Ovary (tissue), 9 donors: ENCODE measurements around the gene DIS3L. TPM values are rescaled to one million over a fixed set of nuclear protein-coding genes. Genes with fewer than 3 reads are reported as not detected.

Experiments
- DNase-seq, 5 donors: peaks; one replicate each; pipeline ENCODE4 v3.0.0-alpha.2; 2019 to 2020
- H3K27ac ChIP-seq, 2 donors: fragments of 200-600 bp; one replicate each; pipeline versions ENCODE4 v1.5.1 to v1.8.0; 2019 to 2022
- H3K27me3 ChIP-seq: fragments of 200-600 bp; one replicate; pipeline ENCODE4 v1.8.0; 2022
- H3K36me3 ChIP-seq: fragments of 200-600 bp; sonication (generic); one replicate; pipeline ENCODE4 v1.5.1; 2019
- H3K4me1 ChIP-seq: one replicate; pipeline ENCODE4 v1.8.1; 2013; ENCODE audit warnings: mild to moderate bottlenecking, moderate library complexity; ENCODE audit not compliant: insufficient read depth
- H3K4me3 ChIP-seq: fragments of 200-600 bp; sonication (generic); one replicate; pipeline ENCODE4 v1.5.1; 2017
- H3K9me3 ChIP-seq, 2 donors: fragments of 200-600 bp in 1 of 2; sonication (generic) in 1 of 2; one replicate each; pipeline versions ENCODE4 v1.5.1 to v1.8.1; 2013 to 2019; ENCODE audit warnings: mild to moderate bottlenecking in 1 of 2, moderate library complexity in 1 of 2
- EP300 ChIP-seq: sonication (generic); formaldehyde crosslinking; IDR thresholded peaks from one replicate; pipeline ENCODE4 v1.6.1; 2017; ENCODE audit warnings: antibody characterized with exemption
- POLR2A ChIP-seq: fragments of 450-650 bp; IDR thresholded peaks from one replicate; pipeline ENCODE4 v1.6.1; 2017; ENCODE audit warnings: antibody characterized with exemption, mild to moderate bottlenecking, moderate library complexity
- WGBS, 3 donors: extraction: QIAGEN DNeasy Blood & Tissue Kit in 1 of 3; methylation state at CpG; one replicate each; pipeline versions ENCODE4 v1.1.5 to v1.1.7; 2013 to 2017; 5-methylcytosine and 5-hydroxymethylcytosine counted together
- intact Hi-C, 4 donors: fragments of 100-400 bp; cut with DNase I; formaldehyde crosslinking; loops; one replicate each; pipeline versions ENCODE4 v1.11.0 to v1.15.1; 2022 to 2023
- polyA plus RNA-seq, 2 donors: library from polyadenylated mRNA; stranded (reverse); fragments of 200-250 nt in 1 of 2; fragments of 350-450 nt in 1 of 2; fragmentation: Illumina TruSeq in 1 of 2; extraction: RNeasy Lipid Tissue Mini Kit (QIAGEN cat#74804) in 1 of 2; gene quantifications; one replicate each; pipeline ENCODE4 v1.2.3, GENCODE V29; 2013 to 2014
- total RNA-seq, 7 donors: library from RNA; depleted of rRNA in 2 of 7; stranded (reverse); fragments of >200 nt in 2 of 7; fragmentation: NEBNext Ultra II Directional in 3 of 7; extraction: Animal tissue kit (Norgen Biotek cat#: 25700) in 3 of 7; gene quantifications; one replicate each; pipeline versions ENCODE4 v1.1.0 to v1.2.4, GENCODE V29; 2016 to 2023
- TF ChIP-seq, protein P1 (sequence below), 3 donors: fragments of 450-650 bp in 2 of 3; fragments of 200-600 bp in 1 of 3; IDR thresholded peaks; one replicate each; pipeline versions ENCODE4 v1.5.1 to v1.8.0; 2016 to 2022; ENCODE audit warnings: antibody characterized with exemption in 3 of 3, mild to moderate bottlenecking in 1 of 3
- donor health status: DM: no; HTN: no; CAD: no; lungs with moderate emphysema.
- donor health status: DM: no; HTN: no; CAD: no.
- donor health status: Bipolar disorder and iron deficiency.
- donor health status: DM: yes; HTN: yes; CAD: no.
- donor health status: DM: no; HTN: no; CAD: no.
- donor health status: DM: yes; HTN: yes; CAD: no.

Gene DIS3L
- total and polyA plus RNA-seq, 9 donors, result 19.6 to 54.6 (median 31.9) TPM

- no peak within 1 kb of the TSS for H3K27ac ChIP-seq
- peak; percentile 16 to 54 (median 36) for DNase-seq
- TF ChIP-seq POLR2A, result no peak
- TF ChIP-seq, protein P1, sequence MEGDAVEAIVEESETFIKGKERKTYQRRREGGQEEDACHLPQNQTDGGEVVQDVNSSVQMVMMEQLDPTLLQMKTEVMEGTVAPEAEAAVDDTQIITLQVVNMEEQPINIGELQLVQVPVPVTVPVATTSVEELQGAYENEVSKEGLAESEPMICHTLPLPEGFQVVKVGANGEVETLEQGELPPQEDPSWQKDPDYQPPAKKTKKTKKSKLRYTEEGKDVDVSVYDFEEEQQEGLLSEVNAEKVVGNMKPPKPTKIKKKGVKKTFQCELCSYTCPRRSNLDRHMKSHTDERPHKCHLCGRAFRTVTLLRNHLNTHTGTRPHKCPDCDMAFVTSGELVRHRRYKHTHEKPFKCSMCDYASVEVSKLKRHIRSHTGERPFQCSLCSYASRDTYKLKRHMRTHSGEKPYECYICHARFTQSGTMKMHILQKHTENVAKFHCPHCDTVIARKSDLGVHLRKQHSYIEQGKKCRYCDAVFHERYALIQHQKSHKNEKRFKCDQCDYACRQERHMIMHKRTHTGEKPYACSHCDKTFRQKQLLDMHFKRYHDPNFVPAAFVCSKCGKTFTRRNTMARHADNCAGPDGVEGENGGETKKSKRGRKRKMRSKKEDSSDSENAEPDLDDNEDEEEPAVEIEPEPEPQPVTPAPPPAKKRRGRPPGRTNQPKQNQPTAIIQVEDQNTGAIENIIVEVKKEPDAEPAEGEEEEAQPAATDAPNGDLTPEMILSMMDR (IDR thresholded peaks at IDR 0.05), result no peak
- no peak for TF ChIP-seq EP300
- no peaks in the 10 kb centered on the region for H3K9me3 ChIP-seq
- 0% methylated on average over 43 to 64 of the region's 64 CpGs for WGBS, 3 donors
- peak within 1 kb of the TSS; percentile 48 for H3K4me3 ChIP-seq
- no peaks in the 10 kb centered on the region for H3K36me3 ChIP-seq
- H3K27me3 ChIP-seq, result no peaks in the 10 kb centered on the region
- peaks cover 5% of the 10 kb centered on the region for H3K4me1 ChIP-seq
- intact Hi-C loops, result loop anchor here in 2 of 4 donors (2.0 to 5.0 kb wide), 2 partner anchors 33 to 616 kb away; no protein-coding TSS in a partner anchor
These were observed 39.8 kb upstream of the DIS3L start, which contains the start of gene MEGF11 for GRCh38 chr15:66253418-66254088. TSS of gene MEGF11 (minus strand) at chr15:66253750. CDS start at chr15:66128403, 125,347 bp downstream.

DNA sequence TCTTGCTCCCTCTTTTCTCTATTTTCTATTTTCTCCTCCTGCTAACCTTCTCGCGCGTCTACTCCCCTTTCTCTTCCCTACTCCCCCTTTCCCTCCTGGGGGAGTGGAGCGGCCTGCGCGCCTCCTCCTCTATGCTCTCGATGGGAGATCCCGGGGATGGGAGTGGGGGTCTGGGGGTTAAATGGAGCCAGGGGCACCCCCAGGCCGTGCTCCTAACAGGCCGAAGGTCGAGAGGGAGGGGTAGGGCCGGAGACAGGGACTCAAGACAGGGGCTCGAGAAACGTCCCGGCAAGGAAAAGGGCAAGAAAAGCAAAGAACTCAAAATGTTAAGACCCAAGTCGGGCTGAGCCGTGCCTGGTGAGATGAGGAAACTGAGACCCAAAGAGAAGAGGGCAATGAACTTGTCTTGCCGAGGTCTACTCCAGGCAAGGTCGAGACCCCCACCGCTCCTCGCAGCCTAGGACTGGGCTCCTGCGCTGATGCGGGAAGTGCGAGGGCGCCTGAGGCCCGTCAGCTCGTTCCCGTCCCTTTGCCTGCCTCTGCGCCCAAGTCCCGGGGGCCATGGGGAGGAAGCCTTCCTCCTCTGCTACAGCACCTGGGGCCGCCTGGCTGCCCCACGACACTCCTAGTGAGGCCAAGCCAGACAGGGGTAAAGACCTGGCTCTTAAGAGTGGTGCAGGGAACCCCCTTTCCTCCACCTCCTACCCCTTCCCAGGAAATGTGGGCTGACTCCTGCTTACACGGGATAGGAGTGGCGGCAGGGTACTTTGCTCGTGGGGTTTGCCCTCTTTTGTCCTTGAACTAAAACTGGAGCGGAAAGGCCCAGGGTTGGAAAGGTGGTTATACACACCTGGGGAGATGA, 39.0 kb upstream of the DIS3L start:
- Histone ChIP-seq H3K9me3 (no peaks in the 10 kb centered on the region), H3K27me3 (no peaks in the 10 kb centered on the region), H3K36me3 (no peaks in the 10 kb centered on the region), H3K27ac (no peak overlapping the region), H3K4me1 (peaks cover 5% of the 10 kb centered on the region), H3K4me3 (peak overlapping the region; percentile 48)
- WGBS, 3 donors, result 4 to 7% (median 5%) methylated on average over 36 of the region's 36 CpGs
- TF ChIP-seq POLR2A (no peak), EP300 (no peak)
- TF ChIP-seq, protein P1 (IDR thresholded peaks at IDR 0.05), result no peak
- intact Hi-C loops, result loop anchor here in 1 of 4 donors (5.0 kb wide), 1 partner anchor 617 kb away; no protein-coding TSS in a partner anchor
- DNase-seq, result no peak

DNA sequence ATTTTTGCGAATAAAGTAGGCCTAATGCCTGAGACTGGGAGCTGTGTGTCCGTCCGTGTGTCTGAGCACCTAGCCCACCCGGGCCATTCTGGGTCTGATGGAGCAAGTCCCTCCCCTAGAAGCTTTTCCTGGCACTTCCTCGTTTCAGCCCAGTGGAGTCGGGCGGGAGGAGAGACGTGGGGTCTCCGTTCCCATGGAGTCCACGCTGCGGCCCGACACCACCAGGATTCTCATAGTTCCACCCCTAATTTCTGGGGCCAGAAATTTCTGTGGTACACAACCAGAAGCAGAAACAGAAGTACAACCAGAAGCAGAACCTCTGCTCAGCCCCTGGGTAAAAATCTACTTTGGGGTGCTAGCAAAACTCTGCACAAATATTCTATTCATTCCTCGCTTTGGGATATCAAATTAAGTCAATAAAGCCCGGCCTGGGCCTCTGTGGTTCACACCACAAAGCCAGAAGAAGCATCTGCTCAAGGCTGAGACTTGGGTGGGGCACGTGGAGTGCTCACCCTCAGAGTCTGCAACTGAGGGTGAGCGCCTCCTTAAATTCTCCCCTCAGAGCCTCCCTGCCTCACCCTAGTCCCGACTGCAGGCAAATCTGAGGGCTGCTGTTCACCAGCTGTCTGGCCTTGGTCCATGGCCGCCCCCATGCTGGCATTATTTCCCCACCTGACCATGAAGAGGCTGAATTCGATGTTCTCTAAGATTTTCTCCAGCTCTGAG, 38.3 kb upstream of the DIS3L start:
- intact Hi-C loops, result loop anchor here in 1 of 4 donors (5.0 kb wide), 1 partner anchor 618 kb away; no protein-coding TSS in a partner anchor
- H3K27ac ChIP-seq, result no peak overlapping the region
- no peaks in the 10 kb centered on the region for H3K36me3 ChIP-seq
- no peaks in the 10 kb centered on the region for H3K27me3 ChIP-seq
- 25 to 28% (median 27%) methylated on average over 19 of the region's 19 CpGs for WGBS, 3 donors
- no peak for DNase-seq
- H3K4me1 ChIP-seq, result peaks cover 5% of the 10 kb centered on the region
- TF ChIP-seq, protein P1 (IDR thresholded peaks at IDR 0.05), result no peak
- no peak for TF ChIP-seq POLR2A
- no peak for TF ChIP-seq EP300
- H3K9me3 ChIP-seq, result no peaks in the 10 kb centered on the region
- no peak overlapping the region for H3K4me3 ChIP-seq

DNA sequence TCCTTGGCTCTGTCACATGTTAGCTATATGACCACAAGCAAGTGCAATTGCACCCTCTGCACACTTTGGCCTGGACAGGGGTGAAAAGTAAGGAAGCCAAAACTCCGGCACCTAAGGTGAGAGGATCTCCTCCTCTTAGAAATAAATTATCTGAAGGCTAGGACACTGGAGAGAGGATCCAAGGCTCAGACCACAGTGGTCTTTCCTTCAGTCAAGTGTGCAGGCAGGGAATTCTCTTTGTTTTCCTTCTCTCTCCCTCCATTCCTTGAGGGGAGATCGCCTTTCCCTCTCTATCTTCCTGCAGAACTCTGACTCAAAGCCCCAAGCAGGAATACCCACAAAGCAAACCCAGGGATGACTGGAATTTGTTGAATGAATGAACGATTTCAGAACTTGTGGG, 36.7 kb upstream of the DIS3L start:
- WGBS, 3 donors, result 59 to 67% (median 67%) methylated on average over 3 of the region's 3 CpGs
- Histone ChIP-seq H3K27ac (no peak overlapping the region), H3K9me3 (no peaks in the 10 kb centered on the region), H3K27me3 (no peaks in the 10 kb centered on the region), H3K4me3 (no peak overlapping the region), H3K36me3 (no peaks in the 10 kb centered on the region), H3K4me1 (peaks cover 5% of the 10 kb centered on the region)
- TF ChIP-seq, protein P1 (IDR thresholded peaks at IDR 0.05), result no peak
- intact Hi-C loops, result no loop called here
- no peak for DNase-seq
